Activated CD8-positive, alpha-beta T cell treated with anti-CD3 and anti-CD28 coated beads for 36 hours (primary cell): ENCODE data around the gene ARID4A. TPM values are rescaled to one million over a fixed set of nuclear protein-coding genes. Genes with fewer than 3 reads are reported as not detected.

ENCODE experiments used
- ATAC-seq: fragments of 200-7000 bp; cut with Tn5 transposase; one replicate; pipeline ENCODE4 v1.10.0; 2021; ENCODE audit warnings: mild to moderate bottlenecking, moderate library complexity
- CTCF ChIA-PET: fragments of 350-600 bp; sonication (Branson Sonifier 250); formaldehyde crosslinking; loops from one replicate; lab custom pipeline; 2021; ENCODE audit warnings: antibody characterized with exemption; lab: Charles Lee
- POLR2A ChIA-PET: fragments of 350-600 bp; sonication (Branson Sonifier 250); formaldehyde crosslinking; loops from one replicate; lab custom pipeline; 2021; ENCODE audit warnings: antibody characterized with exemption; lab: Charles Lee
- DNase-seq: peaks from one replicate; pipeline ENCODE4 v3.0.0-alpha.2; 2020
- H3K27ac Mint-ChIP-seq: one replicate; pipeline ENCODE4 v1.8.0; 2021; ENCODE audit warnings: mild to moderate bottlenecking, mixed read lengths
- H3K27me3 Mint-ChIP-seq: one replicate; pipeline ENCODE4 v1.8.0; 2021; ENCODE audit warnings: mixed read lengths
- H3K36me3 Mint-ChIP-seq: one replicate; pipeline ENCODE4 v1.8.0; 2021; ENCODE audit warnings: low read depth, mixed read lengths
- H3K4me1 Mint-ChIP-seq: one replicate; pipeline ENCODE4 v1.8.0; 2021; ENCODE audit warnings: low read depth, mixed read lengths
- H3K4me3 Mint-ChIP-seq: one replicate; pipeline ENCODE4 v1.8.0; 2021; ENCODE audit warnings: mild to moderate bottlenecking, moderate library complexity, mixed read lengths
- H3K9me3 Mint-ChIP-seq: one replicate; pipeline ENCODE4 v1.8.0; 2021; ENCODE audit warnings: mixed read lengths
- CTCF ChIP-seq: fragments of 200-600 bp; IDR thresholded peaks from one replicate; pipeline ENCODE4 v1.8.0; 2022; ENCODE audit warnings: antibody characterized with exemption, mild to moderate bottlenecking
- intact Hi-C: fragments of 100-400 bp; cut with micrococcal nuclease; formaldehyde crosslinking; loops from one replicate; pipeline ENCODE4 v1.10.0; 2022
- total RNA-seq, 2 experiments: library from RNA; stranded (reverse); gene quantifications; one replicate each; pipeline ENCODE4 v1.2.3, GENCODE V29; 2021

Gene ARID4A
- total RNA-seq, 2 experiments from 2014 or later, result 22.1 to 22.4 TPM

DNA sequence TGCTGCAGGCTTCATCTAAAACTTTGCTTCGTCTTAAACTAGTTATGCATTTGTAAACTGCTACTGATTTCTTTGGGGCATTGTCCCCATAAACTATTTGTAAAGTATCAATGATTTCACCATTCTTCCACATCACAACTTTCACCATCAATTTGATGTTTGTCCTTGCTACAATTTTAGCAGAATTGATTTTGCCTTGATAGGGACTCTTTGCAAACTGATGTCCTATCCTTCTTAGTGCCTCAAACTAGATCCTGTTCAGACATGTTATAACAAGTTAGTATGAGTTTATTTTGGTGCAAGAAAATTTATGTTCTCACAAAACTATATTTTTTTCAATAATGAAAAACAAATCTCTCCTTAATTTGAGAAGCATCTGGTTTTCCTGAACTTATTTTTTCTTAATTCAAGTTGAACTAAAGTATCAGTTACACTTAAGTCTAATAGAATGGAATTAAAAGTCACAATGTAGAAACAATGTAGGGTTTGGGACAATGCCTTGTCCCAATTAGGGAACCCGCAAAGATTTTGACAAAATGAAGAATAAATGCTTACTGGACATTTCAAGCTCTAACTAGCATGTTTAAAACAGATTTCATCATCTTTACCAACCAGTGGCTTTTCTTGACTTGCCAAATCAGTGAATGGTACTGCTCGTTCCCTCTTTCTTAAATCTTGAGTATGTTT, 10.1 kb upstream of the ARID4A start:
- no peaks in the 10 kb centered on the region for H3K27me3 Mint-ChIP-seq
- intact Hi-C loops, result no loop called here
- POLR2A ChIA-PET, result interaction anchor here (1.4 to 2.8 kb wide), 2 partner anchors 10 kb away, joined by 10 to 13 read pairs; partner anchors contain the start of gene ARID4A
- peaks cover 68% of the 10 kb centered on the region for H3K36me3 Mint-ChIP-seq
- TF ChIP-seq CTCF, result no peak
- ATAC-seq, result no peak
- peak overlapping the region; percentile 67 for H3K27ac Mint-ChIP-seq
- no peak overlapping the region for H3K4me3 Mint-ChIP-seq
- CTCF ChIA-PET, result interaction anchor here (1.0 kb wide), 1 partner anchor 107 kb away, joined by 3 read pairs; no protein-coding TSS in a partner anchor
- no peak for DNase-seq
- no peaks in the 10 kb centered on the region for H3K9me3 Mint-ChIP-seq
- H3K4me1 Mint-ChIP-seq, result peaks cover 65% of the 10 kb centered on the region

DNA sequence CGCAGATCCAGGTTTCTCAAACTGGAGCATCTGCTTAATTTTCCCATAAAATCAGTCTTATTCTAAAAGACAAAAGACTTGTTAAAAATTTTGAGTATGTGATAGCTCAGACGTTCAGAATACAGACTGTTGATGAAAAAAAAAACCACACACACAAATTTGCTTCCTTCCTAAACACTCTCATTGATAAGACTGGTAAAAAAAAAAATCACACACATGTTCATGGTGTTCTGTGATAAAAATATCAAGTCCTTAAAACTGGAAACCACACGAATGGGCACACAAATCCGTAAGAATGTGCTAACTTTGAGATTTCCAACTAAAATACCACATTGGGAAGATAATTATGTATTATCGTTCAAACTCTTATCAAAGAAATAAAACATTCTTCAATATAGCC, 6.7 kb upstream of the ARID4A start:
- ChIA-PET POLR2A (interaction anchor here (0.6 kb wide), 1 partner anchor 135 kb away, joined by 3 read pairs; no protein-coding TSS in a partner anchor), CTCF (no interaction called here)
- TF ChIP-seq CTCF, result no peak
- no peak overlapping the region for H3K27ac Mint-ChIP-seq
- no peak for DNase-seq
- H3K4me3 Mint-ChIP-seq, result no peak overlapping the region
- peaks cover 68% of the 10 kb centered on the region for H3K4me1 Mint-ChIP-seq
- intact Hi-C loops, result loop anchor here (10.0 kb wide), 1 partner anchor 133 kb away; the partner anchor contains the start of genes KIAA0586 and TIMM9
- ATAC-seq, result no peak
- H3K36me3 Mint-ChIP-seq, result peaks cover 75% of the 10 kb centered on the region
- H3K27me3 Mint-ChIP-seq, result no peaks in the 10 kb centered on the region
- H3K9me3 Mint-ChIP-seq, result no peaks in the 10 kb centered on the region

- H3K27ac Mint-ChIP-seq, result no peak overlapping the region
Observed at GRCh38 chr14:58292187-58292586, 6.2 kb upstream of the ARID4A start.

DNA sequence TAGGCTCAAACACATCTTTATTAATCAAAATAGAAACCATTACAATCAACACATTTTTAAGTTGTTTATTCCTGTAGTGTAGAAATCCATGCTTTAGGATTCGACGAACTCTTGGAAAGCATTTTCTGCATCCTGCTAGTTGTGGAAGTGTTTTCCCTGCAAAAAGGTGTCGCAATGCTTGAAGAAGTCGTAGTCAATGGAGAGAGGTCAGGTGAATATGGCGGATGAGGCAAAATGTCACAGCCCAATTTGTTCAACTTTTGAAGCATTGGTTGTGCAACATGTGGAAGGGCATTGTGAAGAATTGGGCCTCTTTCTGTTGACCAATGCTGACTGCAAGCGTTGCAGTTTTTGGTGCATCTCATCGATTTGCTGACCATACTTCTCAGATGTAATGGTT, 4.2 kb upstream of the ARID4A start:
- ATAC-seq (no peak), DNase-seq (no peak)
- CTCF ChIA-PET, result no interaction called here
- Mint-ChIP-seq H3K9me3 (no peaks in the 10 kb centered on the region), H3K4me1 (peaks cover 49% of the 10 kb centered on the region), H3K27me3 (no peaks in the 10 kb centered on the region), H3K27ac (no peak overlapping the region), H3K4me3 (no peak overlapping the region), H3K36me3 (peaks cover 58% of the 10 kb centered on the region)
- intact Hi-C loops, result loop anchor here (10.0 kb wide), 1 partner anchor 131 kb away; the partner anchor contains the start of genes KIAA0586 and TIMM9
- TF ChIP-seq CTCF, result no peak
- POLR2A ChIA-PET, result interaction anchor here (0.9 kb wide), 1 partner anchor 11 kb away, joined by 4 read pairs; no protein-coding TSS in a partner anchor

More at GRCh38 chr14:58292187-58292586, 6.2 kb upstream of the ARID4A start:
- intact Hi-C loops, result loop anchor here (10.0 kb wide), 1 partner anchor 133 kb away; the partner anchor contains the start of genes KIAA0586 and TIMM9
- no peaks in the 10 kb centered on the region for H3K27me3 Mint-ChIP-seq
- DNase-seq, result no peak
- CTCF ChIA-PET, result no interaction called here
- H3K9me3 Mint-ChIP-seq, result no peaks in the 10 kb centered on the region
- H3K4me3 Mint-ChIP-seq, result no peak overlapping the region
- ATAC-seq, result no peak
- POLR2A ChIA-PET, result interaction anchor here (0.6 kb wide), 1 partner anchor 134 kb away, joined by 3 read pairs; no protein-coding TSS in a partner anchor
- peaks cover 77% of the 10 kb centered on the region for H3K36me3 Mint-ChIP-seq
- TF ChIP-seq CTCF, result no peak
- H3K4me1 Mint-ChIP-seq, result peaks cover 68% of the 10 kb centered on the region

DNA sequence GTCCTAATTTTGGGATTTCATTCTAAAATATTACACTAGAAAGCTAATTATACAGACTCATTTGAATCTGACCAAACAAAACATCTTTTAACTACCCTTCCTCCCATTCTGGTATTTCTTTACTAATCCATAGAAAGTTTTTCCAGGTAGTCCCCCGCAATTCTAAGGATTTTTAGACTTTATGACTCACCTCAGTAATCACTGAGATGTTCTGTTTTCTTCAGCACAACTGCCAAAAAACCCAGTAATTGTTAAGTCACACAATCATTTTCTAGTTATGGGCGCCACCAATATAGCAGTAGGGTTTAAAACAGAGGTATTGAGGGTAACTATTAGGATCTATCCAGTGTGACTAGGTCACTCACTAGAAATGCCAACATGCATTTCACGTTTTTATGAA, 1.6 kb upstream of the ARID4A start:
- peaks cover 45% of the 10 kb centered on the region for H3K36me3 Mint-ChIP-seq
- CTCF ChIA-PET, result interaction anchor here (0.9 kb wide), 1 partner anchor 15 kb away, joined by 3 read pairs; no protein-coding TSS in a partner anchor

More for the DNA sequence above, 1.6 kb upstream of the ARID4A start:
- TF ChIP-seq CTCF, result no peak
- intact Hi-C loops, result loop anchor here (2.0 to 10.0 kb wide), 2 partner anchors 52 to 128 kb away; partner anchors contain the start of genes KIAA0586, PSMA3 and TIMM9
- no peak for DNase-seq
- Mint-ChIP-seq H3K9me3 (no peaks in the 10 kb centered on the region), H3K27me3 (no peaks in the 10 kb centered on the region), H3K27ac (no peak overlapping the region), H3K4me3 (no peak overlapping the region), H3K4me1 (peaks cover 40% of the 10 kb centered on the region)
- no peak for ATAC-seq
- POLR2A ChIA-PET, result interaction anchor here (0.6 to 3.1 kb wide), 4 partner anchors 7 to 131 kb away, joined by 3 to 22 read pairs (median 15); partner anchors contain the start of genes KIAA0586, PSMA3 and TIMM9
